Endothelial cell of umbilical vein (primary cell): ENCODE data around the gene GGTLC3. TPM values are rescaled to one million over a fixed set of nuclear protein-coding genes. Genes with fewer than 3 reads are reported as not detected.
"Not testable (repeated sequence)": the region's sequence is repeated elsewhere in the genome, so short reads cannot be mapped to it uniquely, and the experiment has no call there.

Experiments used
- Bru-seq: library from RNA; stranded (reverse); fragments of 400-500 nt; gene quantifications from one replicate; lab custom pipeline; 2021; lab: Mats Ljungman, UMichigan
- BruChase-seq, 2 experiments: library from RNA; stranded (reverse); fragments of 400-500 nt; gene quantifications; one replicate each; lab custom pipeline; 2021; lab: Mats Ljungman, UMichigan
- BruUV-seq: library from RNA; stranded (reverse); fragments of 400-500 nt; replicated peaks from 2 replicates; lab custom pipeline; 2021; lab: Mats Ljungman, UMichigan
- CTCF ChIA-PET: fragments of 300-600, 350-600 bp; sonication (Branson Sonifier 250); formaldehyde crosslinking; loops from one replicate; lab custom pipeline; 2021; ENCODE audit warnings: antibody characterized with exemption, inconsistent platforms; lab: Charles Lee
- POLR2A ChIA-PET: fragments of 300-600, 350-600 bp; sonication (Branson Sonifier 250); formaldehyde crosslinking; loops from one replicate; lab custom pipeline; 2021; ENCODE audit warnings: antibody characterized with exemption, inconsistent platforms; lab: Charles Lee
- DNase-seq: peaks from one replicate; pipeline ENCODE4 v3.0.0-alpha.2; 2011; ENCODE audit warnings: low read depth, low spot score
- FAIRE-seq: peaks from 2 replicates; lab custom pipeline; 2011; peaks lifted over from hg19 to GRCh38; lab: Jason Lieb, UNC
- H2AFZ ChIP-seq: 2 replicates; pipeline ENCODE4 v1.6.0; 2012; ENCODE audit warnings: low read depth, low read length, control low read depth, inconsistent platforms
- H3K27ac ChIP-seq: 2 replicates; pipeline ENCODE4 v1.5.1; 2011; ENCODE audit warnings: low read depth, mild to moderate bottlenecking, control low read depth, low read length, moderate library complexity; ENCODE audit not compliant: insufficient read depth
- H3K27me3 ChIP-seq, 2 experiments: 2 replicates each; pipeline versions ENCODE4 v1.6.0 to v1.6.1; 2011; ENCODE audit warnings: low read length in 2 of 2, mixed read lengths in 1 of 2; ENCODE audit not compliant: control insufficient read depth in 2 of 2, insufficient read depth in 2 of 2
- H3K36me3 ChIP-seq, 2 experiments: 2 replicates in 1 of 2; 3 replicates in 1 of 2; pipeline ENCODE4 v1.5.1; 2011; ENCODE audit warnings: low read length in 2 of 2, mild to moderate bottlenecking in 1 of 2, moderate library complexity in 1 of 2; ENCODE audit not compliant: control insufficient read depth in 2 of 2, insufficient read depth in 2 of 2; ENCODE audit errors: extremely low read depth in 1 of 2
- H3K4me1 ChIP-seq: 3 replicates; pipeline ENCODE4 v1.5.1; 2011; ENCODE audit warnings: mild to moderate bottlenecking, low read length; ENCODE audit not compliant: control insufficient read depth, insufficient read depth; ENCODE audit errors: extremely low read depth
- H3K4me2 ChIP-seq: 2 replicates; pipeline ENCODE4 v1.6.1; 2011; ENCODE audit warnings: low read length, control low read depth, mixed read lengths; ENCODE audit not compliant: insufficient read depth
- H3K4me3 ChIP-seq, 3 experiments: fragments of 200-600 bp in 1 of 3; sonication (generic), shearing (Covaris generic) in 1 of 3; replicated peaks in 1 of 3; 2 replicates each; pipeline ENCODE4 v1.5.1; 2011 to 2016; ENCODE audit warnings: control low read depth in 3 of 3, low read length in 3 of 3, mild to moderate bottlenecking in 2 of 3, inconsistent platforms in 1 of 3, low read depth in 1 of 3, moderate library complexity in 1 of 3; ENCODE audit not compliant: insufficient read depth in 1 of 3
- H3K79me2 ChIP-seq: 2 replicates; pipeline ENCODE4 v1.6.0; 2012; ENCODE audit warnings: low read length, inconsistent platforms; ENCODE audit not compliant: control insufficient read depth, insufficient read depth
- H3K9ac ChIP-seq: replicated peaks from 2 replicates; pipeline ENCODE3; 2011; ENCODE audit warnings: low read length, control low read depth; ENCODE audit not compliant: insufficient read depth; ENCODE audit errors: extremely low read depth
- H3K9me1 ChIP-seq: replicated peaks from 3 replicates; pipeline ENCODE4 v1.6.0; 2011; ENCODE audit warnings: mild to moderate bottlenecking, low read length; ENCODE audit not compliant: control insufficient read depth, insufficient read depth; ENCODE audit errors: extremely low read depth
- H3K9me3 ChIP-seq: replicated peaks from 2 replicates; pipeline ENCODE4 v1.5.1; 2012; ENCODE audit warnings: low read length, inconsistent platforms; ENCODE audit not compliant: control insufficient read depth, insufficient read depth
- H4K20me1 ChIP-seq: replicated peaks from 2 replicates; pipeline ENCODE3; 2011; ENCODE audit warnings: mild to moderate bottlenecking, low read length; ENCODE audit not compliant: control insufficient read depth, insufficient read depth; ENCODE audit errors: extremely low read depth
- dilution Hi-C: fragments of 300-500 bp; cut with MboI; formaldehyde crosslinking; loops from one replicate; pipeline ENCODE4 v1.15.0; 2019; ENCODE audit warnings: low sequenced_read_pairs; ENCODE audit not compliant: extremely low pct_ligation_motif_present
- intact Hi-C: fragments of 100-400 bp; cut with micrococcal nuclease; formaldehyde crosslinking; loops from one replicate; pipeline ENCODE4 v1.10.0; 2022
- long read RNA-seq: library from polyadenylated mRNA; stranded (forward); transcript quantifications from one replicate; pipeline ENCODE4 v2.0.0, GENCODE V29; 2021
- polyA minus RNA-seq, 3 experiments: library from RNA; depleted of rRNA, polyadenylated mRNA; stranded (reverse); fragments of >200 nt; gene quantifications; 1 replicate in 1 of 3; 2 replicates in 2 of 3; pipeline ENCODE4 v1.2.3, GENCODE V29; 2011
- polyA plus RNA-seq, 4 experiments: library from polyadenylated mRNA; depleted of rRNA in 3 of 4; stranded (reverse) in 3 of 4; unstranded in 1 of 4; fragments of >200 nt; gene quantifications; 2 replicates each; pipeline versions ENCODE4 v1.2.1 to v1.2.3, GENCODE V29; 2011 to 2012; ENCODE audit warnings: missing spikeins in 1 of 4
- total RNA-seq: library from RNA; stranded (reverse); gene quantifications from 2 replicates; pipeline ENCODE4 v1.2.3, GENCODE V29; 2021

GGTLC3 gene
- total RNA-seq (not detected in 2 replicates), polyA plus RNA-seq (not detected in 2 replicates), polyA minus RNA-seq (not detected in 2 replicates), Bru-seq, nascent RNA (not detected), BruChase-seq, experiment 1, labeled RNA remaining after a 6-hour chase (not detected), BruChase-seq, experiment 2, labeled RNA remaining after a 2-hour chase (not detected)
- polyA plus RNA-seq (2011; cell fraction: cytosol; rRNA removed): not detected in 2 replicates
- polyA plus RNA-seq (2011; cell fraction: nucleus; rRNA removed): not detected in 2 replicates
- polyA plus RNA-seq (2012): not detected in 2 replicates
- not detected for polyA minus RNA-seq (2011; cell fraction: cytosol; rRNA and poly(A)+ RNA removed)
- polyA minus RNA-seq (2011; cell fraction: nucleus; rRNA and poly(A)+ RNA removed): not detected in 2 replicates
- long read RNA-seq: 0 reads

DNA sequence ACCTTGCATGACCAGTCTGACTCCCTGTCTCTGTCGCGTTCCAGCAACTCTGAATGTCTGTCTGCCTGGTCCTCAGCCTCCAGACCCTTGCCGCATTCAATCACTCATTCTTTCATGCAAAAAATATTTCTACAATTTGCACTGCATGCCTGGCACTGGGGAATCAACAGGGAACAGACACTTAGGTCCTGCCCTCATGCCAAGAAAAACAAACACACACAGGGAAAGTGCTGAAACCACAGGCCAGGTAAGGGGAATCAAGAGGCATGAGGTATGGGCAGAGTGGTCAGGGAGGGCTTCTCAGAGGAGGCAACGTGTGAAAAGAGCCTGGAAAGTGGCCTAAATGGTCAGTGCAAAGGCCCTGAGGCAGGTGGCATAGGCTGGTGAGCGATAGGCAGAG, at the start of gene GGTLC3:
Gene GGTLC3 (minus strand): TSS at position 101 of the 400 bp plus-strand sequence. CDS start 264 bp downstream, outside the sequence.
- H3K9me1 ChIP-seq, CTCF ChIA-PET, H3K4me1 ChIP-seq, H3K4me2 ChIP-seq, dilution Hi-C loops, H2AFZ ChIP-seq, BruUV-seq, H3K27ac ChIP-seq, POLR2A ChIA-PET, H3K4me3 ChIP-seq, DNase-seq, H3K9ac ChIP-seq, H3K27me3 ChIP-seq, H4K20me1 ChIP-seq, H3K9me3 ChIP-seq, FAIRE-seq, intact Hi-C loops, H3K79me2 ChIP-seq, H3K36me3 ChIP-seq: not testable (repeated sequence)

DNA sequence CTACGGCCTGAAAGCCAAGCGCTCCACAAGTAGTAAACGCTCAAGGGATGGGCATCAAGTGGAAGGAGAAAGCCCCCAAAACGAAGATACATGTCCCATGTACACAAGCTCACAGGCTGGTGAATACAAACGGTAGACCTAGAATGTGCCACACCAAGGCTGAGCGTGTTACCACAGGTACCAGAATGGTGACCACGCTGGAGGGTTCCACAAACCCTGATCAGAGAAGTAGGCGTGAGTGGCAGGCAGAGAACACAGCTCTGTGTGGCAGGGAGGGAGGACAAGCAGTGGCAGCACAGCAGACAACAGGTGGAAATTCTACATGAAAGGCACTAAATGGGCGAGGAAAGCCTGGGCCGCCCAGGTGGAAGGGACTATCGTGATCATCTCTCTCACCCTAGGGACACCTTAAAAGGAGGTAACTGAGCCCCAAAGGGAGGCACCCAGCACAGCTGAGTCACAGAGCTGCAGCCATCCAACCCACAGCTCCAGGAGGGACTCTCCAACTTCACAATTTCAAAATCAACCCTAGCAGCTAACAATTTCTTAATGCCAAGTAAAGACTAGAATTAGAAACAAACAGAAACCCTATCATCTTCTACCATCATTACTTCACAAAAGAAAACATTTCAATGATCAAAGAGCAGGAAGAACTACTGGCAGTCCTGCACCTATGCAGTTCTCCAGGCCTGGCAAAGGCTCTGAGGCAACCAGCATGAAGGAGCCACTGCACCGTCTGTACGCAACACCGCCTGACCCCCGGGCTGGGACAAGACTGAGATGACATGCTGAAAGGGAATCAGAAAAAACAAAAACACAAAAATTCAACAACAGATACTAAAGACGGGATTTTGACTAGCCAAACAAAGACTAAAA, 42.4 kb upstream of the GGTLC3 start:
- H3K27ac ChIP-seq, H3K27me3 ChIP-seq, H3K9me1 ChIP-seq, H4K20me1 ChIP-seq, H3K79me2 ChIP-seq, H3K4me1 ChIP-seq, POLR2A ChIA-PET, dilution Hi-C loops, FAIRE-seq, BruUV-seq, H2AFZ ChIP-seq, H3K4me2 ChIP-seq, CTCF ChIA-PET, intact Hi-C loops, H3K9me3 ChIP-seq, H3K36me3 ChIP-seq, H3K4me3 ChIP-seq, H3K9ac ChIP-seq, DNase-seq: not testable (repeated sequence)

DNA sequence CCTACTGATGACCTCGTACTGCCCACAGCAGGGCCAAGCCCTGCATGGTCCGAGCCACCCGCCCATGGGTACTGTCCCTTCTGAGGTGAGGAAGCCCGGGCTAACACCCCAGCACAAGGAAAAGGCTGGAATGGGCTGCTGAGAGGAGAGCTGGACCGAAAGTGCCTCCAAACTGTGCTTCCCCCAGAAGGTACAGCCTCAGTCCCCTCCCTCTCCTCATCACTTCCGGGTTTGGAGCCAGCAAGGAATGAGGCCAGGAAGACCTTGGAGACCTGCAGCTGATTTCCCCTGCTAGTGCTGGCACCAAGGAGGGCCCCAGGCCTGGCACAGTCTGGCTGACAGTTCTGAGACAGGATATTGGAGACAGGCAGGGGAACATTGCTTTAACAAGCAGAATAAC, 41.0 kb upstream of the GGTLC3 start:
- H3K27ac ChIP-seq, H3K79me2 ChIP-seq, dilution Hi-C loops, CTCF ChIA-PET, intact Hi-C loops, BruUV-seq, H3K9ac ChIP-seq, H3K36me3 ChIP-seq, H3K4me1 ChIP-seq, H3K9me1 ChIP-seq, H3K27me3 ChIP-seq, FAIRE-seq, H3K4me3 ChIP-seq, H3K9me3 ChIP-seq, H4K20me1 ChIP-seq, H2AFZ ChIP-seq, H3K4me2 ChIP-seq, POLR2A ChIA-PET, DNase-seq: not testable (repeated sequence)

GRCh38 chr22:18558516-18558915, 40.6 kb upstream of the GGTLC3 start:
- BruUV-seq, dilution Hi-C loops: not testable (repeated sequence)

More at GRCh38 chr22:18558516-18558915, 40.6 kb upstream of the GGTLC3 start:
- intact Hi-C loops, H2AFZ ChIP-seq, H3K4me2 ChIP-seq, POLR2A ChIA-PET, FAIRE-seq, H3K9me1 ChIP-seq, H3K9ac ChIP-seq, H3K4me1 ChIP-seq, DNase-seq, CTCF ChIA-PET, H3K36me3 ChIP-seq, H3K27me3 ChIP-seq, H3K27ac ChIP-seq, H4K20me1 ChIP-seq, H3K9me3 ChIP-seq, H3K79me2 ChIP-seq, H3K4me3 ChIP-seq: not testable (repeated sequence)
